Upper lobe of right lung (tissue), 1 donor: ENCODE results near the gene APOL5. TPM values are rescaled to one million over a fixed set of nuclear protein-coding genes. Genes with fewer than 3 reads are reported as not detected.

Experiments
- ATAC-seq: fragments of 200-7000 bp; cut with Tn5 transposase; one replicate; pipeline ENCODE4 v1.9.1; 2020; ENCODE audit warnings: mild to moderate bottlenecking, moderate library complexity
- DNase-seq: peaks from one replicate; pipeline ENCODE4 v3.0.0-alpha.2; 2020
- H3K27ac ChIP-seq: fragments of 200-600 bp; one replicate; pipeline ENCODE4 v1.8.0; 2022
- H3K27me3 ChIP-seq: fragments of 200-600 bp; one replicate; pipeline ENCODE4 v1.8.0; 2022; ENCODE audit warnings: mild to moderate bottlenecking
- H3K36me3 ChIP-seq: fragments of 200-600 bp; one replicate; pipeline ENCODE4 v1.8.0; 2022
- H3K4me1 ChIP-seq: fragments of 200-600 bp; one replicate; pipeline ENCODE4 v1.8.0; 2022
- H3K4me3 ChIP-seq: fragments of 200-600 bp; one replicate; pipeline ENCODE4 v1.8.0; 2022; ENCODE audit warnings: mild to moderate bottlenecking
- H3K9me3 ChIP-seq: fragments of 200-600 bp; one replicate; pipeline ENCODE4 v1.8.0; 2022
- CTCF ChIP-seq: fragments of 200-600 bp; IDR thresholded peaks from one replicate; pipeline ENCODE4 v1.8.0; 2022; ENCODE audit warnings: antibody characterized with exemption
- intact Hi-C: fragments of 100-400 bp; cut with DNase I; formaldehyde crosslinking; loops from one replicate; pipeline ENCODE4 v1.11.0; 2022
- total RNA-seq: library from RNA; stranded (reverse); fragmentation: NEBNext Ultra II Directional; extraction: Animal tissue kit (Norgen Biotek cat#: 25700); gene quantifications from one replicate; pipeline ENCODE4 v1.2.1, GENCODE V29; 2021
- donor health status: DM: no; HTN: yes; CAD: no; lungs with severe emphysema.

The APOL5 gene
- total RNA-seq, 1 donor from 2014 or later: not detected

DNA sequence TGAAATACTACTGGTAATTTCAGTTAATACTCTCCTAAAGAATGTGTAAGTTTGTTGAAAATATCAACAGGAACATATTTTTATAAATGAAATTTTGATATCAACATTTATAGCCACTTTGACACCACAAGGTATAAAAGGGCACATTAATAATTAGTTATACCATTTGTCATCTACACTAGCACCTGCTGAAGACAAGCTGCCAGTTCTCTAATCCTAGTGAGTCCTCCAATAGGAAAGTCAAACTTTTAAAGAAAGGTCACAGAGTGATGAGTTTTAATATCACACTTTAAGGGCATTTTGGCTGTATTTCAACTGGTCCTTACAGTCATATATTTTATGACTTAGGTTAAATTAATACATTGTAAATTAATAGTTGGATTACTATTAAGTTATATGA is 52.3 kb downstream of the APOL5 start:
- no peaks in the 10 kb centered on the region for H3K27me3 ChIP-seq
- DNase-seq: no peak
- H3K27ac ChIP-seq: no peak overlapping the region
- no peaks in the 10 kb centered on the region for H3K4me1 ChIP-seq
- intact Hi-C loops: no loop called here
- no peak for ATAC-seq
- no peak for TF ChIP-seq CTCF
- no peak overlapping the region for H3K4me3 ChIP-seq
- no peaks in the 10 kb centered on the region for H3K36me3 ChIP-seq
- H3K9me3 ChIP-seq: no peaks in the 10 kb centered on the region

DNA sequence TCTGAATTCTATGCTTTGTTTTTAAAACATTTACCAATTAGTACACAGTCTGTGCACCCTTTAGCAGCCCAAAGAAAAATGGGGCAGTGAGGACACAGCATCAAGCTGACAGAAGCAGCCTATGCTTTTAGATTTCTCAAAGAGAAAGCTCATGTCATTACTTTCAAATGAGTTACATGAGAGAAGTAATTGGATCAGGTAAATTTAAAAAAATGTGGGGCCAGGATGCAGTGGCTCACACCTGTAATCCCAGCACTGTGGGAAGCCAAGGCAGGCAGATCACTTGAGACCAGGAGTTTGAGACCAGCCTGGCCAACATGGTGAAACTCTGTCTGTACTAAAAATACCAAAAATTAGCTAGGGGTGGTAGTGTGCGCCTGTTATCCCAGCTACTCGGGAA is 57.7 kb downstream of the APOL5 start:
- intact Hi-C loops: no loop called here
- no peak for TF ChIP-seq CTCF
- H3K4me1 ChIP-seq: no peaks in the 10 kb centered on the region
- no peak overlapping the region for H3K27ac ChIP-seq
- peaks cover under 1% of the 10 kb centered on the region for H3K36me3 ChIP-seq
- no peaks in the 10 kb centered on the region for H3K27me3 ChIP-seq
- H3K9me3 ChIP-seq: no peaks in the 10 kb centered on the region
- no peak for ATAC-seq
- H3K4me3 ChIP-seq: no peak overlapping the region
- DNase-seq: no peak

DNA sequence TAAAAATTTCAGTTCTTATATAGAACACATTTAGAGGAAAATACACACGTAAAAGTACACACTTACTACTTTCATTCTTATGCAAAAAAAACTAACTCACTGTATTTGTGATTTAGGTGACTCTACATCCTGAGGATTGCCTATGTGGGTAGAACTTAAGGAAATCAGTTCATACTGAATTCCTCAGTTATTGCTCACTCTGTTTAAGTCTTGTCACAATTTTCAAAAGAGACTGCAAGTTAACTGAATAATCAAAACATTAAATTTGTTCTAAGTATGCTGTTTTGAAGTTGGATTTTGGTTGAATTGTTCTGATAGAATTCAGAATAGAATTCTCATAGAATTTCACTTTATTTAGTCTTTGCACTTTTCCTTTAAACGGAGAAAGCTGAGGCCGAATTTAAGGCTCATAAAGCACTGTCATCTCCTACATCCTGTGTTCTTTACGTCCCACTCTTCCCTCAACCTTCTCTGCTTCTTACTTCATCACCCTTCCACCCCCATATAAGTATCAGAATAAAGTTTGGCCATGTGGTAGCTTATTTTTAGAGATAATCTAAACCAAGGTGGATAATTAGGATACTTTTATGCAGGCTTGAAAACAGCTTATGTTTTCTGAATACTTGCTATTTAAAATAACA is 59.8 kb downstream of the APOL5 start:
- H3K36me3 ChIP-seq: peaks cover 12% of the 10 kb centered on the region
- H3K9me3 ChIP-seq: no peaks in the 10 kb centered on the region
- ATAC-seq: no peak
- no peaks in the 10 kb centered on the region for H3K27me3 ChIP-seq
- DNase-seq: no peak
- no peak for TF ChIP-seq CTCF
- H3K4me1 ChIP-seq: no peaks in the 10 kb centered on the region
- H3K4me3 ChIP-seq: no peak overlapping the region
- intact Hi-C loops: no loop called here
- no peak overlapping the region for H3K27ac ChIP-seq

Other genes with a start within 250 kb of the APOL5 start
- 4.1 TPM for gene RASD2, start 177.0 kb upstream of the APOL5 start, total RNA-seq
- 2.2 TPM for gene MB, start 100.5 kb upstream of the APOL5 start, total RNA-seq
- gene APOL6, start 69.4 kb upstream of the APOL5 start, total RNA-seq: 45.6 TPM